Measurements from ENCODE around the gene ALX3. TPM values are rescaled to one million over a fixed set of nuclear protein-coding genes. Genes with fewer than 3 reads are reported as not detected.

ALX3 gene
- total and polyA plus RNA-seq, 5 donors: 0.07 TPM; not detected in 4

GRCh38 chr1:110017792-110018191, 52.7 kb downstream of the ALX3 start:
- 95% methylated on average over 3 of the region's 3 CpGs for WGBS
- H3K27ac ChIP-seq (ENCODE audit: low read length): no peak overlapping the region
- DNase-seq (no peak), ATAC-seq (no peak)
- intact Hi-C loops (cut with DNase I): no loop called here
- no peak overlapping the region for H3K4me3 ChIP-seq (ENCODE audit: low read length)
- H3K4me1 ChIP-seq (ENCODE audit: control insufficient read depth, insufficient read depth, low read length): no peaks in the 10 kb centered on the region
- no peaks in the 10 kb centered on the region for H3K9me3 ChIP-seq (ENCODE audit: control insufficient read depth, low read length)
- H3K27me3 ChIP-seq (ENCODE audit: control insufficient read depth, insufficient read depth): no peaks in the 10 kb centered on the region

- DNase-seq: no peak
- H3K9me3 ChIP-seq (ENCODE audit: control insufficient read depth, low read length): no peaks in the 10 kb centered on the region
- 79% methylated on average over 6 of the region's 6 CpGs for WGBS
- ATAC-seq: no peak
- H3K27me3 ChIP-seq (ENCODE audit: control insufficient read depth, insufficient read depth): no peaks in the 10 kb centered on the region
- no peak overlapping the region for H3K27ac ChIP-seq (ENCODE audit: low read length)
- intact Hi-C loops (cut with DNase I): no loop called here
- no peaks in the 10 kb centered on the region for H3K4me1 ChIP-seq (ENCODE audit: control insufficient read depth, insufficient read depth, low read length)
- H3K4me3 ChIP-seq (ENCODE audit: low read length): no peak overlapping the region
Measured at GRCh38 chr1:110012100-110012780, 58.2 kb downstream of the ALX3 start.

DNA sequence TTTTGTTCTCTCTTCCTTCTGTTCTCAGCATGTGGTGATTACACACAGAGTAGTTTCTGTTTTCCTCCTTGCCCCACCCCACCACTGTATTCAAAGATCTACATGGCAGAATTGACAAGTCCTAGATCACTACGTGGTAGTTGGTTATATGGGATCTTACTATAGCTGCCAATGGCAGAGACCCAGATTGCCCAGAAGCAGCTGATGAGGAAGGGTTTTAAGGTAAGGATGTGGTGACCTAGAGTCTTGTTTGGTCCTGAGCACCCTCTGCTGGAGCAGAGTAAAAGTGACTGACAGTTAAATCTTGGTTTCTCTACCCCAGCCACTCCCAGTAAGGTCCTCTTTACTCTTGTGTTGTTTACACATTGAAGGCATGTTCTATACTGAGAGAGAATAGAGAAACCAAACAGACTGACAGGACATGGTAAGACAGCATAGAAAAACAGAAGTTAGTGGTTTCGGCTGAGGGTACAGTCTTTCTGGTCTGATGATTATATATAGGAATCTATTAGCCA, 58.9 kb downstream of the ALX3 start:
- no peaks in the 10 kb centered on the region for H3K9me3 ChIP-seq (ENCODE audit: control insufficient read depth, low read length)
- H3K4me1 ChIP-seq (ENCODE audit: control insufficient read depth, insufficient read depth, low read length): no peaks in the 10 kb centered on the region
- no peak overlapping the region for H3K27ac ChIP-seq (ENCODE audit: low read length)
- intact Hi-C loops (cut with DNase I): no loop called here
- DNase-seq: no peak
- no peak overlapping the region for H3K4me3 ChIP-seq (ENCODE audit: low read length)
- H3K27me3 ChIP-seq (ENCODE audit: control insufficient read depth, insufficient read depth): no peaks in the 10 kb centered on the region
- ATAC-seq: peak; percentile 63 to 76
- WGBS: 57% methylated on average over 2 of the region's 2 CpGs

Other genes with a start within 250 kb of the ALX3 start
- gene CSF1, start 159.8 kb downstream of the ALX3 start, total RNA-seq: 10 to 100 TPM; 13.9 to 22.6 (median 19.4) TPM
- gene CSF1, start 159.8 kb downstream of the ALX3 start, polyA plus RNA-seq: 13.5 TPM
- 10 to 100 TPM; 37.4 to 49.6 (median 43.8) TPM for gene AHCYL1, start 85.9 kb downstream of the ALX3 start, total RNA-seq
- gene AHCYL1, start 85.9 kb downstream of the ALX3 start, polyA plus RNA-seq: 27.7 TPM
- 10 to 100 TPM; 17.9 to 20.5 (median 18.8) TPM for gene STRIP1, start 36.0 kb downstream of the ALX3 start, total RNA-seq
- 10.8 TPM for gene STRIP1, start 36.0 kb downstream of the ALX3 start, polyA plus RNA-seq
- not detected for gene UBL4B, start 41.8 kb upstream of the ALX3 start, total RNA-seq
- gene UBL4B, start 41.8 kb upstream of the ALX3 start, polyA plus RNA-seq: not detected
- under 1 TPM in 1 of 4 donors, not detected in 3; 0.06 TPM for gene SLC6A17, start 79.8 kb upstream of the ALX3 start, total RNA-seq
- gene SLC6A17, start 79.8 kb upstream of the ALX3 start, polyA plus RNA-seq: 0.02 TPM
- gene KCNC4, start 139.6 kb upstream of the ALX3 start, total RNA-seq: 1 to 10 TPM; 6.5 to 8.5 (median 7.0) TPM
- 4.1 TPM for gene KCNC4, start 139.6 kb upstream of the ALX3 start, polyA plus RNA-seq

Data from right cardiac atrium (tissue), 5 donors.